HepG2 (cell line): ENCODE results near the gene PJA1. TPM values are rescaled to one million over a fixed set of nuclear protein-coding genes. Genes with fewer than 3 reads are reported as not detected.

Source experiments
- ATAC-seq: fragments of 200-7000 bp; cut with Tn5 transposase; 3 replicates; pipeline ENCODE4 v1.9.1; 2020; ENCODE audit warnings: mild to moderate bottlenecking, moderate library complexity
- BruUV-seq: library from RNA; stranded (reverse); fragments of 400-500 nt; replicated peaks from 2 replicates; lab custom pipeline; 2021; lab: Mats Ljungman, UMichigan
- CTCF ChIA-PET: fragments of 300-600 bp; formaldehyde crosslinking; extraction: SDS; loops from one replicate; lab custom pipeline; 2021; ENCODE audit warnings: low total read pairs, inconsistent platforms, low intra/inter-chr PET ratio; lab: Yijun Ruan, JAX
- POLR2A ChIA-PET: fragments of 350-600 bp; sonication (Branson Sonifier 250); formaldehyde crosslinking; loops from one replicate; lab custom pipeline; 2020; ENCODE audit warnings: antibody characterized with exemption, inconsistent platforms; lab: Yijun Ruan, JAX
- DNase-seq: peaks from one replicate; pipeline ENCODE4 v3.0.0-alpha.2; 2015; ENCODE audit warnings: low spot score
- FAIRE-seq: peaks from 3 replicates; lab custom pipeline; 2011; peaks lifted over from hg19 to GRCh38; lab: Jason Lieb, UNC
- H2AFZ ChIP-seq: one replicate; pipeline ENCODE4 v1.6.1; 2011; ENCODE audit warnings: low read length, inconsistent platforms
- H3K27ac ChIP-seq: fragments of 300-600 bp; 3 replicates; pipeline ENCODE4 v1.8.0; 2011; ENCODE audit warnings: mixed run types, mild to moderate bottlenecking, mixed read lengths, low read length, inconsistent platforms; ENCODE audit not compliant: insufficient read depth; ENCODE audit errors: extremely low read length
- H3K27me3 ChIP-seq, 2 experiments: fragments of 200-600 bp in 1 of 2; 2 replicates in 1 of 2; 3 replicates in 1 of 2; pipeline versions ENCODE4 v1.6.0 to v1.8.0; 2011; ENCODE audit warnings: low read length in 2 of 2, mild to moderate bottlenecking in 2 of 2, moderate library complexity in 2 of 2, inconsistent platforms in 1 of 2; ENCODE audit not compliant: insufficient read depth in 2 of 2, control insufficient read depth in 1 of 2
- H3K36me3 ChIP-seq, 2 experiments: fragments of 200-600 bp in 1 of 2; replicated peaks in 1 of 2; 2 replicates in 1 of 2; 3 replicates in 1 of 2; pipeline versions ENCODE4 v1.5.1 to v1.8.0; 2011; ENCODE audit warnings: low read length in 2 of 2, inconsistent platforms in 1 of 2; ENCODE audit not compliant: insufficient read depth in 2 of 2, control insufficient read depth in 1 of 2
- H3K4me1 ChIP-seq: 2 replicates; pipeline ENCODE4 v1.5.1; 2012; ENCODE audit warnings: low read length, inconsistent platforms; ENCODE audit not compliant: insufficient read depth
- H3K4me2 ChIP-seq: 2 replicates; pipeline ENCODE4 v1.6.0; 2011; ENCODE audit warnings: low read depth, low read length, inconsistent platforms
- H3K4me3 ChIP-seq, 3 experiments: fragments of 200-600 bp in 1 of 3; sonication (generic), shearing (Covaris generic) in 1 of 3; replicated peaks in 1 of 3; 2 replicates each; pipeline ENCODE4 v1.5.1; 2011 to 2016; ENCODE audit warnings: low read length in 3 of 3, inconsistent platforms in 2 of 3, low read depth in 2 of 3, mild to moderate bottlenecking in 2 of 3, control low read depth in 1 of 3, mixed read lengths in 1 of 3; ENCODE audit not compliant: insufficient read depth in 1 of 3
- H3K79me2 ChIP-seq: one replicate; pipeline ENCODE4 v1.6.1; 2011; ENCODE audit warnings: low read length, inconsistent platforms; ENCODE audit not compliant: insufficient read depth
- H3K9ac ChIP-seq: 2 replicates; pipeline ENCODE4 v1.6.0; 2011; ENCODE audit warnings: mild to moderate bottlenecking, low read depth, low read length, inconsistent platforms; ENCODE audit not compliant: insufficient read depth
- H3K9me3 ChIP-seq: 2 replicates; pipeline ENCODE4 v1.5.1; 2012; ENCODE audit warnings: mild to moderate bottlenecking, low read length
- H4K20me1 ChIP-seq: 2 replicates; pipeline ENCODE4 v1.6.0; 2011; ENCODE audit warnings: inconsistent platforms, mild to moderate bottlenecking, low read length, moderate library complexity; ENCODE audit not compliant: insufficient read depth
- GPN1 ChIP-seq: sonication (generic); formaldehyde crosslinking; IDR thresholded peaks from 2 replicates; pipeline ENCODE4 v1.5.1; 2020; ENCODE audit warnings: missing genetic modification reagents, borderline replicate concordance
- JUN ChIP-seq: sonication (generic); formaldehyde crosslinking; IDR thresholded peaks from 2 replicates; pipeline ENCODE4 v1.4.0; 2020; ENCODE audit warnings: mild to moderate bottlenecking, missing genetic modification reagents
- NAIF1 ChIP-seq: sonication (generic); formaldehyde crosslinking; IDR thresholded peaks from 2 replicates; pipeline ENCODE4 v1.5.0; 2020; ENCODE audit warnings: mild to moderate bottlenecking, missing genetic modification reagents, borderline replicate concordance
- NFYC ChIP-seq: IDR thresholded peaks from 2 replicates; pipeline ENCODE4 v1.6.1; 2016; ENCODE audit warnings: missing genetic modification reagents, missing compliant biosample characterization
- SMC3 ChIP-seq: IDR thresholded peaks from 2 replicates; pipeline ENCODE4 v1.6.1; 2011; ENCODE audit warnings: low read length, improper control_type of control experiment
- TIGD3 ChIP-seq: sonication (generic); formaldehyde crosslinking; IDR thresholded peaks from 2 replicates; pipeline ENCODE4 v1.5.1; 2020; ENCODE audit warnings: mild to moderate bottlenecking, missing genetic modification reagents, borderline replicate concordance
- ZBTB46 ChIP-seq: sonication (generic); formaldehyde crosslinking; IDR thresholded peaks from 2 replicates; pipeline ENCODE4 v1.4.0; 2020; ENCODE audit warnings: mild to moderate bottlenecking, missing genetic modification reagents, borderline replicate concordance
- ZBTB7B ChIP-seq: sonication (generic); formaldehyde crosslinking; IDR thresholded peaks from 2 replicates; pipeline ENCODE4 v1.4.0; 2020; ENCODE audit warnings: missing genetic modification reagents
- WGBS: methylation state at CpG from one replicate; pipeline ENCODE4 v1.1.6; 2017; ENCODE audit warnings: low lambda C conversion rate; 5-methylcytosine and 5-hydroxymethylcytosine counted together
- in situ Hi-C: cut with HindIII; loops from 2 replicates; pipeline ENCODE4 v1.10.0; 2017; ENCODE audit warnings: low pct_unique_long_range_greater_than_20kb; ENCODE audit not compliant: extremely low pct_ligation_motif_present
- intact Hi-C: fragments of 100-400 bp; cut with micrococcal nuclease; formaldehyde crosslinking; loops from one replicate; pipeline ENCODE4 v1.10.0; 2022; ENCODE audit not compliant: unreplicated experiment
- polyA plus RNA-seq, 8 experiments: library from polyadenylated mRNA; depleted of rRNA in 3 of 8; stranded (reverse) in 7 of 8; unstranded in 1 of 8; fragments of >200 nt; fragmentation: Illumina TruSeq in 4 of 8; extraction: Trizol in 4 of 8; gene quantifications; 2 replicates each; pipeline versions ENCODE4 v1.2.1 to v1.2.3, GENCODE V29; 2011 to 2016; ENCODE audit warnings: low read depth in 4 of 8, missing spikeins in 1 of 8, mixed read lengths in 1 of 8; ENCODE audit not compliant: insufficient read depth in 1 of 8
- total RNA-seq, 5 experiments: library from RNA; depleted of rRNA; stranded (reverse); fragments of >200 nt; fragmentation: Illumina TruSeq; extraction: Trizol; gene quantifications; 2 replicates each; pipeline ENCODE4 v1.2.3, GENCODE V29; 2016; ENCODE audit warnings: low read depth in 1 of 5

Gene PJA1
- total and polyA plus RNA-seq, 2 of the 13 experiments (the other 11 are each of a cell fraction or from before 2014, with no cell fraction given): 3.6 to 9.6 TPM

GRCh38 chrX:69179380-69179911 is 14.2 kb upstream of the PJA1 start:
- no peak for FAIRE-seq
- CTCF ChIA-PET: no interaction called here
- in situ Hi-C loops: no loop called here

GRCh38 chrX:69178592-69178991 is 13.3 kb upstream of the PJA1 start:
- DNase-seq (no peak), ATAC-seq (no peak), FAIRE-seq (no peak)
- no TSS peak for BruUV-seq
- WGBS: 32% methylated on average over 3 of the region's 3 CpGs
- H3K79me2 ChIP-seq: no peaks in the 10 kb centered on the region
- intact Hi-C loops: no loop called here
- H2AFZ ChIP-seq: no peak overlapping the region
- no peaks in the 10 kb centered on the region for H3K9me3 ChIP-seq
- ChIA-PET POLR2A (no interaction called here), CTCF (no interaction called here)
- H3K36me3 ChIP-seq: no peaks in the 10 kb centered on the region
- H3K27me3 ChIP-seq: no peaks in the 10 kb centered on the region; a peak in 1 of 5 replicates
- H3K9ac ChIP-seq: no peak overlapping the region
- H3K4me3 ChIP-seq: no peak overlapping the region
- in situ Hi-C loops: no loop called here
- H3K4me2 ChIP-seq: no peak overlapping the region
- no peaks in the 10 kb centered on the region for H3K4me1 ChIP-seq
- H3K27ac ChIP-seq: no peak overlapping the region
- H4K20me1 ChIP-seq: no peaks in the 10 kb centered on the region
- TF ChIP-seq ZBTB7B: no peak
- no peak for TF ChIP-seq NAIF1 (CRISPR knock-in tag)
- no peak for TF ChIP-seq SMC3
- TF ChIP-seq ZBTB46 (CRISPR knock-in tag): no peak
- TF ChIP-seq JUN (CRISPR knock-in tag): no peak
- no peak for TF ChIP-seq GPN1 (CRISPR knock-in tag)
- no peak for TF ChIP-seq NFYC (CRISPR knock-in tag)

More at GRCh38 chrX:69179380-69179911, 14.2 kb upstream of the PJA1 start:
- no peaks in the 10 kb centered on the region for H3K79me2 ChIP-seq
- H3K9me3 ChIP-seq: no peaks in the 10 kb centered on the region
- no peaks in the 10 kb centered on the region; a peak in 1 of 5 replicates for H3K27me3 ChIP-seq
- POLR2A ChIA-PET: no interaction called here
- no TSS peak for BruUV-seq
- H3K4me1 ChIP-seq: no peaks in the 10 kb centered on the region
- no peaks in the 10 kb centered on the region for H4K20me1 ChIP-seq
- no peak overlapping the region for H3K9ac ChIP-seq
- intact Hi-C loops: no loop called here
- ATAC-seq: no peak
- no peak for TF ChIP-seq TIGD3 (CRISPR knock-in tag)
- H2AFZ ChIP-seq: no peak overlapping the region
- H3K4me3 ChIP-seq: no peak overlapping the region
- DNase-seq: no peak
- WGBS: 10% methylated on average over 2 of the region's 12 CpGs
- no peaks in the 10 kb centered on the region for H3K36me3 ChIP-seq
- no peak overlapping the region for H3K4me2 ChIP-seq
- no peak overlapping the region for H3K27ac ChIP-seq
